GM23338 (cell line): ENCODE measurements around the gene PSKH1. TPM values are rescaled to one million over a fixed set of nuclear protein-coding genes. Genes with fewer than 3 reads are reported as not detected.

Experiments
- ATAC-seq: fragments of 200-7000 bp; cut with Tn5 transposase; 3 replicates; pipeline ENCODE4 v1.9.1; 2020
- DNase-seq: peaks from one replicate; pipeline ENCODE4 v3.0.0-alpha.2; 2015; ENCODE audit warnings: low spot score
- H2AFZ ChIP-seq: fragments of 200-600 bp; sonication (generic); 2 replicates; pipeline ENCODE4 v1.8.0; 2016; ENCODE audit warnings: antibody characterized with exemption, mild to moderate bottlenecking, moderate library complexity
- H3F3A ChIP-seq: fragments of 200-600 bp; sonication (generic); replicated peaks from 2 replicates; pipeline ENCODE4 v1.8.0; 2017; ENCODE audit warnings: antibody characterized with exemption, mixed run types, low read depth
- H3K27ac ChIP-seq: fragments of 200-600 bp; sonication (generic); 2 replicates; pipeline ENCODE4 v1.6.1; 2016; ENCODE audit warnings: low read depth
- H3K27me3 ChIP-seq: fragments of 200-600 bp; sonication (generic); 2 replicates; pipeline ENCODE4 v1.8.0; 2016; ENCODE audit warnings: mild to moderate bottlenecking, mixed run types, moderate library complexity; ENCODE audit not compliant: insufficient read depth
- H3K36me3 ChIP-seq: fragments of 200-600 bp; sonication (generic); 2 replicates; pipeline ENCODE4 v1.8.0; 2016; ENCODE audit warnings: mild to moderate bottlenecking; ENCODE audit not compliant: insufficient read depth
- H3K4me1 ChIP-seq: fragments of 200-600 bp; sonication (generic); 2 replicates; pipeline ENCODE4 v1.8.0; 2016; ENCODE audit warnings: mild to moderate bottlenecking, moderate library complexity; ENCODE audit not compliant: insufficient read depth
- H3K4me2 ChIP-seq: fragments of 200-600 bp; sonication (generic); 2 replicates; pipeline ENCODE4 v1.7.1; 2017; ENCODE audit warnings: mixed run types
- H3K4me3 ChIP-seq: fragments of 200-600 bp; sonication (generic); 2 replicates; pipeline ENCODE4 v1.6.1; 2016; ENCODE audit warnings: mixed run types
- H3K79me2 ChIP-seq: fragments of 200-600 bp; sonication (generic); replicated peaks from 2 replicates; pipeline ENCODE4 v1.8.0; 2017; ENCODE audit warnings: mild to moderate bottlenecking; ENCODE audit not compliant: insufficient read depth
- H3K9me2 ChIP-seq: fragments of 200-600 bp; sonication (generic); 2 replicates; pipeline ENCODE4 v1.8.0; 2017; ENCODE audit not compliant: insufficient read depth
- H4K20me1 ChIP-seq: fragments of 200-600 bp; sonication (generic); replicated peaks from 2 replicates; pipeline ENCODE4 v1.8.0; 2017; ENCODE audit warnings: mild to moderate bottlenecking; ENCODE audit not compliant: insufficient read depth
- H3K27ac Mint-ChIP-seq: 2 replicates; pipeline ENCODE4 v1.8.0; 2020; ENCODE audit warnings: inconsistent platforms, mild to moderate bottlenecking, moderate library complexity, mixed read lengths
- H3K27me3 Mint-ChIP-seq: 3 replicates; pipeline ENCODE4 v1.8.0; 2022; ENCODE audit warnings: low read depth, mild to moderate bottlenecking, moderate library complexity, mixed read lengths, inconsistent platforms; ENCODE audit not compliant: insufficient read depth, poor library complexity
- H3K36me3 Mint-ChIP-seq: 3 replicates; pipeline ENCODE4 v1.8.0; 2021; ENCODE audit warnings: low read depth, mild to moderate bottlenecking, inconsistent platforms, moderate library complexity, mixed read lengths
- H3K4me1 Mint-ChIP-seq: 3 replicates; pipeline ENCODE4 v1.8.0; 2020; ENCODE audit warnings: mild to moderate bottlenecking, inconsistent platforms, mixed read lengths
- H3K4me3 Mint-ChIP-seq: 3 replicates; pipeline ENCODE4 v1.8.0; 2021; ENCODE audit warnings: moderate library complexity, mild to moderate bottlenecking, inconsistent platforms, mixed read lengths
- H3K9me3 Mint-ChIP-seq: 3 replicates; pipeline ENCODE4 v1.8.0; 2020; ENCODE audit warnings: moderate library complexity, mild to moderate bottlenecking, inconsistent platforms, mixed read lengths
- CREB1 ChIP-seq: fragments of 250-450 bp; sonication (Bioruptor Pico); IDR thresholded peaks from 2 replicates; pipeline ENCODE4 v1.5.0; 2020; ENCODE audit warnings: low read depth, mild to moderate bottlenecking, moderate library complexity
- EZH2 ChIP-seq: fragments of 200-600 bp; sonication (generic); IDR thresholded peaks from one replicate; pipeline ENCODE4 v1.8.0; 2017; ENCODE audit warnings: antibody characterized with exemption, mild to moderate bottlenecking, low read depth; ENCODE audit not compliant: unreplicated experiment
- polyA plus RNA-seq: library from polyadenylated mRNA; unstranded; fragments of >200 nt; fragmentation: Nextera tagmentation; extraction: Ambion mirVana; gene quantifications from 2 replicates; pipeline ENCODE4 v1.2.1, GENCODE V29; 2016
- total RNA-seq: library from RNA; depleted of rRNA; stranded (reverse); fragments of >200 nt; shearing (Covaris generic); gene quantifications from 2 replicates; pipeline ENCODE4 v1.2.3, GENCODE V29; 2014
- TF ChIP-seq, protein P1 (sequence below), 2 experiments: fragments of 200-600 bp in 1 of 2; sonication (generic) in 1 of 2; conservative IDR thresholded peaks; 2 replicates each; pipeline versions ENCODE4 v1.5.1 to v1.6.1; 2016 to 2017; ENCODE audit warnings: antibody characterized with exemption in 2 of 2, low read depth in 2 of 2, mild to moderate bottlenecking in 2 of 2, moderate library complexity in 1 of 2
- TF ChIP-seq, protein P2 (sequence below): IDR thresholded peaks from 2 replicates; pipeline ENCODE4 v1.6.1; 2016; ENCODE audit warnings: antibody characterized with exemption
- TF ChIP-seq, protein P3 (sequence below): fragments of 250-450 bp; sonication (Bioruptor Pico); IDR thresholded peaks from 2 replicates; pipeline ENCODE4 v1.5.0; 2020; ENCODE audit warnings: mild to moderate bottlenecking, moderate library complexity

PSKH1 gene
- total and polyA plus RNA-seq, 2 experiments from 2014 or later: 14.3 to 23.9 TPM

DNA sequence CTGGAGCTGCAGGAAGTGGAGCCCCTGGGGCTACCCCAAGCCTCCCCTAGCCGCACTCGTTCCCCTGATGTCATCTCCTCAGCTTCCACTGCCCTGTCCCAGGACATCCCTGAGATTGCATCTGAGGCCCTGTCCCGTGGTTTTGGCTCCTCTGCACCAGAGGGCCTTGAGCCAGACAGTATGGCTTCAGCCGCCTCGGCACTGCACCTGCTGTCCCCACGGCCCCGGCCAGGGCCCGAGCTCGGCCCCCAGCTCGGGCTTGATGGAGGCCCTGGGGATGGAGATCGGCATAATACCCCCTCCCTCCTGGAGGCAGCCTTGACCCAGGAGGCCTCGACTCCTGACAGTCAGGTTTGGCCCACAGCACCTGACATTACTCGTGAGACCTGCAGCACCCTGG lies 12.5 kb upstream of the PSKH1 start:
- Mint-ChIP-seq H3K27ac (no peak overlapping the region), H3K4me1 (peaks cover 11% of the 10 kb centered on the region), H3K27me3 (peaks cover 18% of the 10 kb centered on the region), H3K36me3 (peaks cover 65% of the 10 kb centered on the region), H3K9me3 (no peaks in the 10 kb centered on the region; the same call in 2 of the 3 replicates), H3K4me3 (no peak overlapping the region; the same call in 2 of the 3 replicates)
- Histone ChIP-seq H3F3A (peaks cover 17% of the 10 kb centered on the region; the same call in 1 of the 2 replicates), H3K4me1 (peaks cover 15% of the 10 kb centered on the region), H4K20me1 (no peaks in the 10 kb centered on the region; the same call in 1 of the 2 replicates), H3K4me2 (no peak overlapping the region), H3K27me3 (no peaks in the 10 kb centered on the region), H3K9me2 (no peaks in the 10 kb centered on the region), H3K4me3 (no peak overlapping the region), H3K36me3 (peaks cover 25% of the 10 kb centered on the region; the same call in 1 of the 2 replicates), H3K79me2 (peaks cover 2% of the 10 kb centered on the region; the same call in 1 of the 2 replicates), H2AFZ (no peak overlapping the region), H3K27ac (no peak overlapping the region)
- TF ChIP-seq, protein P1, sequence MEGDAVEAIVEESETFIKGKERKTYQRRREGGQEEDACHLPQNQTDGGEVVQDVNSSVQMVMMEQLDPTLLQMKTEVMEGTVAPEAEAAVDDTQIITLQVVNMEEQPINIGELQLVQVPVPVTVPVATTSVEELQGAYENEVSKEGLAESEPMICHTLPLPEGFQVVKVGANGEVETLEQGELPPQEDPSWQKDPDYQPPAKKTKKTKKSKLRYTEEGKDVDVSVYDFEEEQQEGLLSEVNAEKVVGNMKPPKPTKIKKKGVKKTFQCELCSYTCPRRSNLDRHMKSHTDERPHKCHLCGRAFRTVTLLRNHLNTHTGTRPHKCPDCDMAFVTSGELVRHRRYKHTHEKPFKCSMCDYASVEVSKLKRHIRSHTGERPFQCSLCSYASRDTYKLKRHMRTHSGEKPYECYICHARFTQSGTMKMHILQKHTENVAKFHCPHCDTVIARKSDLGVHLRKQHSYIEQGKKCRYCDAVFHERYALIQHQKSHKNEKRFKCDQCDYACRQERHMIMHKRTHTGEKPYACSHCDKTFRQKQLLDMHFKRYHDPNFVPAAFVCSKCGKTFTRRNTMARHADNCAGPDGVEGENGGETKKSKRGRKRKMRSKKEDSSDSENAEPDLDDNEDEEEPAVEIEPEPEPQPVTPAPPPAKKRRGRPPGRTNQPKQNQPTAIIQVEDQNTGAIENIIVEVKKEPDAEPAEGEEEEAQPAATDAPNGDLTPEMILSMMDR (conservative IDR thresholded peaks at IDR 0.05; ENCODE audit: low read depth in 2 of 2): no peak
- no peak for TF ChIP-seq EZH2
- no peak for TF ChIP-seq CREB1 (CRISPR knock-in tag)
- TF ChIP-seq, protein P2, sequence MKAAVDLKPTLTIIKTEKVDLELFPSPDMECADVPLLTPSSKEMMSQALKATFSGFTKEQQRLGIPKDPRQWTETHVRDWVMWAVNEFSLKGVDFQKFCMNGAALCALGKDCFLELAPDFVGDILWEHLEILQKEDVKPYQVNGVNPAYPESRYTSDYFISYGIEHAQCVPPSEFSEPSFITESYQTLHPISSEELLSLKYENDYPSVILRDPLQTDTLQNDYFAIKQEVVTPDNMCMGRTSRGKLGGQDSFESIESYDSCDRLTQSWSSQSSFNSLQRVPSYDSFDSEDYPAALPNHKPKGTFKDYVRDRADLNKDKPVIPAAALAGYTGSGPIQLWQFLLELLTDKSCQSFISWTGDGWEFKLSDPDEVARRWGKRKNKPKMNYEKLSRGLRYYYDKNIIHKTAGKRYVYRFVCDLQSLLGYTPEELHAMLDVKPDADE: no peak
- TF ChIP-seq, protein P3, sequence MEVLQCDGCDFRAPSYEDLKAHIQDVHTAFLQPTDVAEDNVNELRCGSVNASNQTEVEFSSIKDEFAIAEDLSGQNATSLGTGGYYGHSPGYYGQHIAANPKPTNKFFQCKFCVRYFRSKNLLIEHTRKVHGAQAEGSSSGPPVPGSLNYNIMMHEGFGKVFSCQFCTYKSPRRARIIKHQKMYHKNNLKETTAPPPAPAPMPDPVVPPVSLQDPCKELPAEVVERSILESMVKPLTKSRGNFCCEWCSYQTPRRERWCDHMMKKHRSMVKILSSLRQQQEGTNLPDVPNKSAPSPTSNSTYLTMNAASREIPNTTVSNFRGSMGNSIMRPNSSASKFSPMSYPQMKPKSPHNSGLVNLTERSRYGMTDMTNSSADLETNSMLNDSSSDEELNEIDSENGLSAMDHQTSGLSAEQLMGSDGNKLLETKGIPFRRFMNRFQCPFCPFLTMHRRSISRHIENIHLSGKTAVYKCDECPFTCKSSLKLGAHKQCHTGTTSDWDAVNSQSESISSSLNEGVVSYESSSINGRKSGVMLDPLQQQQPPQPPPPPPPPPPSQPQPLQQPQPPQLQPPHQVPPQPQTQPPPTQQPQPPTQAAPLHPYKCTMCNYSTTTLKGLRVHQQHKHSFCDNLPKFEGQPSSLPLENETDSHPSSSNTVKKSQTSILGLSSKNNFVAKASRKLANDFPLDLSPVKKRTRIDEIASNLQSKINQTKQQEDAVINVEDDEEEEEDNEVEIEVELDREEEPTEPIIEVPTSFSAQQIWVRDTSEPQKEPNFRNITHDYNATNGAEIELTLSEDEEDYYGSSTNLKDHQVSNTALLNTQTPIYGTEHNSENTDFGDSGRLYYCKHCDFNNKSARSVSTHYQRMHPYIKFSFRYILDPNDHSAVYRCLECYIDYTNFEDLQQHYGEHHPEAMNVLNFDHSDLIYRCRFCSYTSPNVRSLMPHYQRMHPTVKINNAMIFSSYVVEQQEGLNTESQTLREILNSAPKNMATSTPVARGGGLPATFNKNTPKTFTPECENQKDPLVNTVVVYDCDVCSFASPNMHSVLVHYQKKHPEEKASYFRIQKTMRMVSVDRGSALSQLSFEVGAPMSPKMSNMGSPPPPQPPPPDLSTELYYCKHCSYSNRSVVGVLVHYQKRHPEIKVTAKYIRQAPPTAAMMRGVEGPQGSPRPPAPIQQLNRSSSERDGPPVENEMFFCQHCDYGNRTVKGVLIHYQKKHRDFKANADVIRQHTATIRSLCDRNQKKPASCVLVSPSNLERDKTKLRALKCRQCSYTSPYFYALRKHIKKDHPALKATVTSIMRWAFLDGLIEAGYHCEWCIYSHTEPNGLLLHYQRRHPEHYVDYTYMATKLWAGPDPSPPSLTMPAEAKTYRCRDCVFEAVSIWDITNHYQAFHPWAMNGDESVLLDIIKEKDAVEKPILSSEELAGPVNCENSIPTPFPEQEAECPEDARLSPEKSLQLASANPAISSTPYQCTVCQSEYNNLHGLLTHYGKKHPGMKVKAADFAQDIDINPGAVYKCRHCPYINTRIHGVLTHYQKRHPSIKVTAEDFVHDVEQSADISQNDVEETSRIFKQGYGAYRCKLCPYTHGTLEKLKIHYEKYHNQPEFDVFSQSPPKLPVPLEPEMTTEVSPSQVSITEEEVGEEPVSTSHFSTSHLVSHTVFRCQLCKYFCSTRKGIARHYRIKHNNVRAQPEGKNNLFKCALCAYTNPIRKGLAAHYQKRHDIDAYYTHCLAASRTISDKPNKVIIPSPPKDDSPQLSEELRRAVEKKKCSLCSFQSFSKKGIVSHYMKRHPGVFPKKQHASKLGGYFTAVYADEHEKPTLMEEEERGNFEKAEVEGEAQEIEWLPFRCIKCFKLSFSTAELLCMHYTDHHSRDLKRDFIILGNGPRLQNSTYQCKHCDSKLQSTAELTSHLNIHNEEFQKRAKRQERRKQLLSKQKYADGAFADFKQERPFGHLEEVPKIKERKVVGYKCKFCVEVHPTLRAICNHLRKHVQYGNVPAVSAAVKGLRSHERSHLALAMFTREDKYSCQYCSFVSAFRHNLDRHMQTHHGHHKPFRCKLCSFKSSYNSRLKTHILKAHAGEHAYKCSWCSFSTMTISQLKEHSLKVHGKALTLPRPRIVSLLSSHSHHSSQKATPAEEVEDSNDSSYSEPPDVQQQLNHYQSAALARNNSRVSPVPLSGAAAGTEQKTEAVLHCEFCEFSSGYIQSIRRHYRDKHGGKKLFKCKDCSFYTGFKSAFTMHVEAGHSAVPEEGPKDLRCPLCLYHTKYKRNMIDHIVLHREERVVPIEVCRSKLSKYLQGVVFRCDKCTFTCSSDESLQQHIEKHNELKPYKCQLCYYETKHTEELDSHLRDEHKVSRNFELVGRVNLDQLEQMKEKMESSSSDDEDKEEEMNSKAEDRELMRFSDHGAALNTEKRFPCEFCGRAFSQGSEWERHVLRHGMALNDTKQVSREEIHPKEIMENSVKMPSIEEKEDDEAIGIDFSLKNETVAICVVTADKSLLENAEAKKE (CRISPR knock-in tag): no peak
- no peak for DNase-seq
- no peak for ATAC-seq
